ENCODE measurements around the gene ATP8B4. TPM values are rescaled to one million over a fixed set of nuclear protein-coding genes. Genes with fewer than 3 reads are reported as not detected.

Gene ATP8B4
- total RNA-seq, 2 donors from 2014 or later = 8.3 to 55.7 TPM

DNA sequence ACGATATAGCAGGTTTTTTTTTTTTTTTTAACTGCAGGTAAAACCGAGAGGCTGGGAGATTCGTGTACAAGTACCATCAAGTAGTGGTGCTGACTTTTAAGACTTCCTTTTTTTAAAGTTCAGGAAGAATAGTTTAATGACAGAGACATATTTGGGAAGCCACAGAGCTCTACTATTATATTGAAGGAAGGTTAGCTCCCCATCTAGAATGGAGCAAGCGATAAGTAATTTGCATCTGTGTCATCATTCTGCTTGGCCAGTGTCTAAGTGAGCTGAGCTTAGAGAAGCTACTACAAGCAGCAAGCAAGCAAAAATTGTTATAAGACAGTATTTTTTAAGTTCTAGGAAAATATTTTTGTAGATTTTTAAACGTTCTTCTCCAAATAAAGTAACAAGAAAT, 203.2 kb downstream of the ATP8B4 start:
- H3K27me3 ChIP-seq (replicated peaks; ENCODE audit: insufficient read depth) = no peaks in the 10 kb centered on the region
- no peaks in the 10 kb centered on the region for H3K9me3 ChIP-seq
- intact Hi-C loops (cut with DNase I) = no loop called here
- no peak overlapping the region for H3K4me3 ChIP-seq
- no peaks in the 10 kb centered on the region for H3K4me1 ChIP-seq (replicated peaks)
- 80% methylated on average over 5 of the region's 5 CpGs for WGBS
- no peaks in the 10 kb centered on the region for H3K36me3 ChIP-seq
- no peak overlapping the region for H3K27ac ChIP-seq
- TF ChIP-seq POLR2AphosphoS5 (IDR thresholded peaks at IDR 0.05) = no peak
- no peak for TF ChIP-seq POLR2A (IDR thresholded peaks at IDR 0.05)
- TF ChIP-seq, protein P1, sequence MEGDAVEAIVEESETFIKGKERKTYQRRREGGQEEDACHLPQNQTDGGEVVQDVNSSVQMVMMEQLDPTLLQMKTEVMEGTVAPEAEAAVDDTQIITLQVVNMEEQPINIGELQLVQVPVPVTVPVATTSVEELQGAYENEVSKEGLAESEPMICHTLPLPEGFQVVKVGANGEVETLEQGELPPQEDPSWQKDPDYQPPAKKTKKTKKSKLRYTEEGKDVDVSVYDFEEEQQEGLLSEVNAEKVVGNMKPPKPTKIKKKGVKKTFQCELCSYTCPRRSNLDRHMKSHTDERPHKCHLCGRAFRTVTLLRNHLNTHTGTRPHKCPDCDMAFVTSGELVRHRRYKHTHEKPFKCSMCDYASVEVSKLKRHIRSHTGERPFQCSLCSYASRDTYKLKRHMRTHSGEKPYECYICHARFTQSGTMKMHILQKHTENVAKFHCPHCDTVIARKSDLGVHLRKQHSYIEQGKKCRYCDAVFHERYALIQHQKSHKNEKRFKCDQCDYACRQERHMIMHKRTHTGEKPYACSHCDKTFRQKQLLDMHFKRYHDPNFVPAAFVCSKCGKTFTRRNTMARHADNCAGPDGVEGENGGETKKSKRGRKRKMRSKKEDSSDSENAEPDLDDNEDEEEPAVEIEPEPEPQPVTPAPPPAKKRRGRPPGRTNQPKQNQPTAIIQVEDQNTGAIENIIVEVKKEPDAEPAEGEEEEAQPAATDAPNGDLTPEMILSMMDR (IDR thresholded peaks at IDR 0.05) = no peak
- no peak for DNase-seq (ENCODE audit: low spot score)

DNA sequence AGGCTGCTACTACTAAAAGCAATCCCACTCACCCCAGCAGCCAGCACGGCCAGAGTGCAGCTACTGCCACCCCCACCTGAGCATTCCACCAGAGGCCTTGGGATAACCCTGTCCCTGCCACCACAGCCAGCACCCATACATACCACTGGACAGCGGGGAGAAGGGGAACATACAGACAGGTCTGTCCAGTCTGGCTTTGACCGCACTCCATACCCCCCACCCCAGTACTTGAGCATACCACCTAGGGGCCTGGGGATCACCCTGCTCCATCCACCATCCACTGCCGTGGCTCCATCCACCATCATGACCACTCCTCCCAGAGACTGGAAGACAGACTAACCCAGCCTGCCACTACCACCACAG, 210.1 kb downstream of the ATP8B4 start:
- TF ChIP-seq POLR2AphosphoS5 (IDR thresholded peaks at IDR 0.05) (no peak), POLR2A (IDR thresholded peaks at IDR 0.05) (no peak)
- TF ChIP-seq, protein P1 (IDR thresholded peaks at IDR 0.05) = no peak
- WGBS = 93% methylated on average over 4 of the region's 4 CpGs
- no peak for DNase-seq (ENCODE audit: low spot score)
- no peaks in the 10 kb centered on the region for H3K36me3 ChIP-seq
- H3K9me3 ChIP-seq = no peaks in the 10 kb centered on the region
- H3K27me3 ChIP-seq (replicated peaks; ENCODE audit: insufficient read depth) = no peaks in the 10 kb centered on the region
- no peaks in the 10 kb centered on the region for H3K4me1 ChIP-seq (replicated peaks)
- no peak overlapping the region for H3K4me3 ChIP-seq
- no peak overlapping the region for H3K27ac ChIP-seq
- intact Hi-C loops (cut with DNase I) = no loop called here

DNA sequence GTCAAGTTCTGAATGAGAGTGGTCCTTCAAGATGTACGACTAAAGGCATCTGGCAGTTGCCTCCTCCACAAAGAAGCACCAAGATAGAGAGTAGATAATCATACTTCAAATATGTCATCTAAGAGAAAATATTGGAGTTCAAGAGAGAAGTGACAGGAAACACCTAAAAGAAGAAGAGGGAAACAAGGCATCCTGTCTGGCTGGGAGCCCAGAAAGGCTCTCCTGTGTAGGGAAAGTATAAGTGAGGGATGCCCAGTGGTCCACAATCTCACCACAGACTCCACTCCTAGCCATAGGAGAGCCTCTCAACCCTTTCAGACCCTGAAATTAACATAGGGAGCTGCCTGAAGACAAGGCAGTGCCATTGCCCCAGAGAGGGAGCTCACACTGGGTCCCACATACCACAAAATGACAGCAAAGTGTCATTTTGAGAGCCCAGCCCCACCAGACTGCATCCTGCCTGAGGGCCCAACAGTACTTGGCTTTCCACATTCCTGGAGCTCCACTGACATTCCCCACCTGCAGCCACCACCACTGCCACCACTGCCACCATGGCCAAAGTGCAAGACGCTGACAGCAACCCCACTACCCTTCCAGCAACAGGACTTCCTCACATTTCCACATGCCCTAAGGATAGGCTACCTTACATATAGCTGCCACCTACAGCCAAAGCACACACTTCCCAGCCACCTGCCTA, 210.6 kb downstream of the ATP8B4 start:
- 79% methylated on average over 2 of the region's 2 CpGs for WGBS
- no peak for TF ChIP-seq POLR2AphosphoS5 (IDR thresholded peaks at IDR 0.05)
- TF ChIP-seq POLR2A (IDR thresholded peaks at IDR 0.05) = no peak
- TF ChIP-seq, protein P1 (IDR thresholded peaks at IDR 0.05) = no peak
- Histone ChIP-seq H3K36me3 (no peaks in the 10 kb centered on the region), H3K4me1 (replicated peaks) (no peaks in the 10 kb centered on the region), H3K9me3 (no peaks in the 10 kb centered on the region), H3K4me3 (no peak overlapping the region), H3K27ac (no peak overlapping the region), H3K27me3 (replicated peaks; ENCODE audit: insufficient read depth) (no peaks in the 10 kb centered on the region)
- intact Hi-C loops (cut with DNase I) = no loop called here
- DNase-seq (ENCODE audit: low spot score) = no peak

DNA sequence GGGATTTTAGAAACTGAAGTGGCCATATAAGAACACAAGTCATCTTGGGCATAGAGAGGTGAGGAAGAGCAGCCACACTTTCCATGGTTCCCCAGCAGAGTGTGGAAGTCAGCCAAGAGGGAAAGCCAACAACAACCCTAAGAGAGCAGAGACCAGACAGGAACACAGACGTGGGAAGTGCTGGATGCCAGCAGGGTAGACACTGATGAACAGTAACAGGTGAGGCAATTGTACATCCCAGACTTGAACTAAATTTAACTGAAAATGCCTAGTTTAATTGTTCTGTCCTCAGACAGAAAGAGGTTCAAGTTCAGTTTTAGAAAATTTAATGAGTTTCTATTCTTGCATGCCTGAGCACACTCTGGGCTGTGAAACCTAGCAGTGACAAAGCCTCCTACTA, 212.1 kb downstream of the ATP8B4 start:
- intact Hi-C loops (cut with DNase I) = no loop called here
- Histone ChIP-seq H3K36me3 (no peaks in the 10 kb centered on the region), H3K27me3 (replicated peaks; ENCODE audit: insufficient read depth) (no peaks in the 10 kb centered on the region), H3K27ac (no peak overlapping the region), H3K9me3 (no peaks in the 10 kb centered on the region), H3K4me3 (no peak overlapping the region), H3K4me1 (replicated peaks) (no peaks in the 10 kb centered on the region)
- DNase-seq (ENCODE audit: low spot score) = no peak
- 27% methylated on average over 1 of the region's 1 CpG for WGBS
- no peak for TF ChIP-seq POLR2A (IDR thresholded peaks at IDR 0.05)
- TF ChIP-seq, protein P1 (IDR thresholded peaks at IDR 0.05) = no peak
- TF ChIP-seq POLR2AphosphoS5 (IDR thresholded peaks at IDR 0.05) = no peak

DNA sequence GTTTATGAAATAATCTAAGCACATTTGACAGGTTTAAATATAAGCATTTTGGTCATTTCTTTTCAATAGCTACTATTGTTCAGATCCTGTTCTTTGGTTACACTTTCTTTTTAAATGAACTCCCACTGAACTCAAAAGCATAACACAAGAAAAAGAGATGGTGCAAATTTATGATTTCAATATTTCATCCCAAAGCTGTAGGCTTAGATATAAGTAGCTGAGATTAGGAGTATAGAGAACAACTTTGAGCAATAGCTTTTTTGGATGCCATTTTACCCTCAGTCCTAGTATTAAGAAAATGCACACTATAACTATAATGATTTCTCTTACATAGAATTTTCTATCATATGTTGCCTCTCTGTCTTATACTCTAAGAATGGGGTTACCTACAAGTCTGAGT, 213.8 kb downstream of the ATP8B4 start:
- no peak for DNase-seq (ENCODE audit: low spot score)
- no peaks in the 10 kb centered on the region for H3K36me3 ChIP-seq
- H3K9me3 ChIP-seq = no peaks in the 10 kb centered on the region
- H3K27ac ChIP-seq = no peak overlapping the region
- TF ChIP-seq POLR2A (IDR thresholded peaks at IDR 0.05) (no peak), POLR2AphosphoS5 (IDR thresholded peaks at IDR 0.05) (no peak)
- TF ChIP-seq, protein P1 (IDR thresholded peaks at IDR 0.05) = no peak
- intact Hi-C loops (cut with DNase I) = no loop called here
- H3K27me3 ChIP-seq (replicated peaks; ENCODE audit: insufficient read depth) = peaks cover 2% of the 10 kb centered on the region
- H3K4me3 ChIP-seq = no peak overlapping the region
- no peaks in the 10 kb centered on the region for H3K4me1 ChIP-seq (replicated peaks)

Data from prostate gland (tissue), 2 donors.